Measurements from ENCODE around the gene DNAAF1.

Gene DNAAF1

DNA sequence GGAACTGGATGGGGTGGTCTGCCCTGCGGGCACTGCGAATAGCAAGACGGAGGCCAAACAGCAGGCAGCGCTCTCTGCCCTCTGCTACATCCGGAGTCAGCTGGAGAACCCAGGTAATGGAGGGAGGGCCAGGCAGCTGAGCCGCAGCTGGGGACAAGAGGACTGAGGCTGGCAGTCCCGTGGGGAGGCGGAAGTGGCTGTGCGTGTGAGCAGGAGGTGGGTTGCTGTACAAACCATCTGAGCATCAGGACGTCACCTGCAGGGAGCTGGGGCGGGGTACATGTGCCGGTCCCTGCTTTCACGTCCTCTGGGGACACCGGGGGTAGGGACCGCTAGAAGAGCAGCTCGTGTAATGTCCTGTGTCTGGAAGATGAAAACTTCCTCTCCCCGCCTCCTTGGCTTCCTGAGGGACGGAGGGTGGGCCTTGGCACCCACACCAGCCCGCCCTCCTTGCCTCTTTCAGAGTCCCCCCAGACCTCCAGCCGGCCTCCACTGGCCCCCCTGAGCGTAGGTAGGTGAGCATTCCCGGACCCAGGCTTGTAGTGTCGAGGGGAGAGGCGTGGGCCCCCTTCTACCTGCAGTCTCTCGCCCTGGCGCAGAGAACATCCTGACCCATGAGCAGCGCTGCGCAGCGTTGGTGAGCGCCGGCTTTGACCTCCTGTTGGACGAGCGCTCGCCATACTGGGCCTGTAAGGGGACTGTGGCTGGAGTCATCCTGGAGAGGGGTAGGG, 49.5 kb downstream of the DNAAF1 start:
- TF ChIP-seq, protein P1, sequence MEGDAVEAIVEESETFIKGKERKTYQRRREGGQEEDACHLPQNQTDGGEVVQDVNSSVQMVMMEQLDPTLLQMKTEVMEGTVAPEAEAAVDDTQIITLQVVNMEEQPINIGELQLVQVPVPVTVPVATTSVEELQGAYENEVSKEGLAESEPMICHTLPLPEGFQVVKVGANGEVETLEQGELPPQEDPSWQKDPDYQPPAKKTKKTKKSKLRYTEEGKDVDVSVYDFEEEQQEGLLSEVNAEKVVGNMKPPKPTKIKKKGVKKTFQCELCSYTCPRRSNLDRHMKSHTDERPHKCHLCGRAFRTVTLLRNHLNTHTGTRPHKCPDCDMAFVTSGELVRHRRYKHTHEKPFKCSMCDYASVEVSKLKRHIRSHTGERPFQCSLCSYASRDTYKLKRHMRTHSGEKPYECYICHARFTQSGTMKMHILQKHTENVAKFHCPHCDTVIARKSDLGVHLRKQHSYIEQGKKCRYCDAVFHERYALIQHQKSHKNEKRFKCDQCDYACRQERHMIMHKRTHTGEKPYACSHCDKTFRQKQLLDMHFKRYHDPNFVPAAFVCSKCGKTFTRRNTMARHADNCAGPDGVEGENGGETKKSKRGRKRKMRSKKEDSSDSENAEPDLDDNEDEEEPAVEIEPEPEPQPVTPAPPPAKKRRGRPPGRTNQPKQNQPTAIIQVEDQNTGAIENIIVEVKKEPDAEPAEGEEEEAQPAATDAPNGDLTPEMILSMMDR (IDR thresholded peaks at IDR 0.05; ENCODE audit: borderline replicate concordance, insufficient read depth, low read depth, low read length): no peak
- no peak overlapping the region for H3K4me3 ChIP-seq (ENCODE audit: low read depth, low read length)

DNA sequence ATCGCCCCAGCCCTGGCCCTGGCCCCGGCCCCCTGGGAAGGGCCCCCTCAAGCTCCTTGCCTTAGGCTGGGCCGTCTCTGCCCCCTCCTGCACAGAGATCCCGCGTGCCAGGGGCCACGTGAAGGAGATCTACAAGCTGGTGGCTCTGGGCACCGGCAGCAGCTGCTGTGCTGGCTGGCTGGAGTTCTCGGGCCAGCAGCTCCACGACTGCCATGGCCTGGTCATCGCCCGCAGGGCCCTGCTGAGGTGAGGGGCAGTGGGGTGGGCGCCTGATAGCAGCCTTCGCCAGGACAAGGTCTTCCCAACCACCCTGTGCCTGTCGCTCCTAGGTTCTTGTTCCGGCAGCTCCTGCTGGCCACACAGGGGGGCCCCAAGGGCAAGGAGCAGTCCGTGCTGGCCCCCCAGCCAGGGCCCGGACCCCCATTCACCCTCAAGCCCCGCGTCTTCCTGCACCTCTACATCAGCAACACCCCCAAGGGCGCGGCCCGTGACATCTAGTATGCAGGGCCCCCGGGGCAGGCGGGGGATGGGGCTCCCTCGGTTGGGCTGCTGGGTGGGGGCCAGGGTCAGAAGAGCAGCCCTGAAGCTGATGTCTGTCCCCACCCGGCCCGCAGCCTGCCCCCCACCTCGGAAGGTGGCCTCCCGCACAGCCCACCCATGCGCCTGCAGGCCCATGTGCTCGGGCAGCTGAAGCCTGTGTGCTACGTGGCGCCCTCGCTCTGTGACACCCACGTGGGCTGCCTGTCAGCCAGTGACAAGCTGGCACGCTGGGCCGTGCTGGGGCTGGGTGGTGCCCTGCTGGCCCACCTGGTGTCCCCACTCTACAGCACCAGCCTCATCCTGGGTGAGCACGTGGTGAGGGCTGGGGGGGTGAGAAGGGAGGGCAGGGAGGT, 50.3 kb downstream of the DNAAF1 start:
- TF ChIP-seq, protein P1 (IDR thresholded peaks at IDR 0.05; ENCODE audit: borderline replicate concordance, insufficient read depth, low read depth, low read length): no peak

DNA sequence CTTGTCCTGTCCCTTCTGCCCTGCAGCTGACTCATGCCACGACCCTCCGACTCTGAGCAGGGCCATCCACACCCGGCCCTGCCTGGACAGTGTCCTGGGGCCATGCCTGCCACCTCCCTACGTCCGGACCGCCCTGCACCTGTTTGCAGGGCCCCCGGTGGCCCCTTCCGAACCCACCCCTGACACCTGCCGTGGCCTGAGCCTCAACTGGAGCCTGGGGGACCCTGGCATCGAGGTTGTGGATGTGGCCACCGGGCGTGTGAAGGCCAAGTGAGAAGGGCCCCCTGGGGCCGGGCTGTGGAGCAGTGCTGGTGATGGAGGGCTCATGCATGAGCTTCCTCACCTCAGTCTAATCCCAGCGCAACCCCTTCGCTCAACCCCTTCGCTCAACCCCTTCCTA, 51.0 kb downstream of the DNAAF1 start:
- TF ChIP-seq, protein P1 (IDR thresholded peaks at IDR 0.05; ENCODE audit: borderline replicate concordance, insufficient read depth, low read depth, low read length): no peak
- H3K4me3 ChIP-seq (ENCODE audit: low read depth, low read length): no peak overlapping the region

More for the DNA sequence above, 50.3 kb downstream of the DNAAF1 start:
- H3K4me3 ChIP-seq (ENCODE audit: low read depth, low read length): no peak overlapping the region

DNA sequence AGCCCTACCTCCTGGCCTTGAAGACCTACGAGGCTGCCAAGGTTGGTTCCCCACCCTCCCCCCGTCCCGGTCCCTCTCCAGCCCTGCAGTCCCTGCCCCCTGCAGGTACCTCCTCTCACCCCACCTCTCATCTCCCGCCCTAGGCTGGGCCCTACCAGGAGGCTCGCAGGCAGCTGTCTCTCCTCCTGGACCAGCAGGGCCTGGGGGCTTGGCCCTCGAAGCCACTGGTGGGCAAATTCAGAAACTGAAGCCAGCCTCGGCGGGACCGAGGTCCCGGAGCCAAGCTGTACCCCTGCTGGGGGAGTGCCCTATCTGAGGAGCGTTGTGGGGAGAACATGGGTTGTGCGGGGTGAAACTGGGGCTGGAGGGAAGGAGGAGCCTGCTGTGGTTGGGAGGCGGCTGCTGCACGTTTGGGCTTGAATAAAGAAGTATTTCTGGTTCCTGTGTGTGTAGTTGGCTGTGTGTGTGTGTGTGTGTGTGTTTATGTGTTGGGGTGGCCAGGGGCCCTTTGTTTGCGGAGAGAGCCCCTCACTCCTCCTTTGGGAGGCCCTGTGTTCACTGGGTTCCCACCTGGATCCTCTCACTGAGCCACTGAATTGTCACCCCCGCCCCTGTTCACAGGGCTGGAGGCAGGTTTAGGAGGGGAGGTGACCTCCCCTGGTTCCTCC, 51.8 kb downstream of the DNAAF1 start:
- no peak overlapping the region for H3K4me3 ChIP-seq (ENCODE audit: low read depth, low read length)
- TF ChIP-seq, protein P1 (IDR thresholded peaks at IDR 0.05; ENCODE audit: borderline replicate concordance, insufficient read depth, low read depth, low read length): no peak

DNA sequence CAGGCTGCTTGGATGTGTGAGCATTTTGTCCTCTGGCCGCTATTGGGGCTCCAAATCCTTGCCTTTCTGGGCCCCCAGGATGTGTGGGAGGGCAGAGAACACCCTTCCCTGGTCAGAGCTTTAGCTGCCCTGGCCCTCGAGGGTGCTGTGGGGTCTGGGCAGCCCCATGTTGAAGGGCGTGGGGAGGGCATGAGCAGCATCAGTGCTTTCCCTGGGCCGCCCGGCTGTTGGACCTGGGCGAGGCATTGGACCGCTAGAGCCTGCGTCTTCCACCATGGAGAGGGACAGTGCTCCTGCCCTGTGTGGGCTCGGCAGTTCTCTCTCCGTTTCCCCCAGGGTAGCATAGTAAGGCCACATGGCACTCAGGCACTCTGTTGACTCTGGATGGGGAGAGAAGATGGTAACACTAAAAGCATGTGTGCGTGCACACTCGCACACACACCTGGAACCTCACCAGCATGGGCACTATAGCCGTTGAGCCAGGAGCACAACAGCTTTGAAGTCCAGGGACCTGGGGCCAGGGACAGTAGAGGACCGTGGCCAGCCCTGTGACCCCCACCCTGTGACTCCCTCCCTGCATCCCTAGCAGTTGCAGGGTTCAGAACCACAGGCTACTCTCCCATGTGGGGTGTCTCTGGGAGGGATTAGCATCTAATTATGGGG, 52.5 kb downstream of the DNAAF1 start:
- TF ChIP-seq, protein P1 (IDR thresholded peaks at IDR 0.05; ENCODE audit: borderline replicate concordance, insufficient read depth, low read depth, low read length): no peak
- no peak overlapping the region for H3K4me3 ChIP-seq (ENCODE audit: low read depth, low read length)

DNA sequence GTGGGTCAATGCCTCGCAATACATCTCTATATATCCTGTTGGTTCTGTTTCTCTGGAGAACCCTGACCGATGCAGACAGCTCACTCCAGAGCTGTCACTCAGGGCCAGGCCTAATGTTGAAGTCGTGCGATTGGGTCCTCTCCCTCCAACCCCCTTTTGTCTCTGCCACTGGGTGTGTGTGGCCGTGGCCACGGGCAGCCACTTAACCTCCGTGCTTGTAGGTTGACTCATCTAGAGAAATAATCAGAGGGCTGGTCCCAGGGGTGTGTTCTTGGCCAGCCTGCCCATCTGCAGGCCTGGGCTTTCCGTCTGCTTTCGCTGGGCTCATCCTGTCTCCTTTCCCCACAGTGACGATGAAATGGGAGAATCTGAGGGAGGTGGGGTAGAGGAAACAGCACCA, 53.3 kb downstream of the DNAAF1 start:
- TF ChIP-seq, protein P1 (IDR thresholded peaks at IDR 0.05; ENCODE audit: borderline replicate concordance, insufficient read depth, low read depth, low read length): no peak

More for the DNA sequence above, 53.3 kb downstream of the DNAAF1 start:
- no peak overlapping the region for H3K4me3 ChIP-seq (ENCODE audit: low read depth, low read length)

All from GM12875 (cell line).